HEK293 (cell line): ENCODE data around the gene OCLN.

Experiments used
- BCL11B ChIP-seq: fragments of 450-650 bp; formaldehyde crosslinking; IDR thresholded peaks from 2 replicates; pipeline ENCODE4 v1.5.1; 2016; ENCODE audit warnings: low read depth, missing biosample characterization, missing genetic modification characterization
- FEZF1 ChIP-seq: fragments of 450-650 bp; formaldehyde crosslinking; IDR thresholded peaks from 2 replicates; pipeline ENCODE4 v1.5.1; 2016; ENCODE audit warnings: missing biosample characterization, missing genetic modification characterization
- HOXA7 ChIP-seq: sonication (generic); formaldehyde crosslinking; IDR thresholded peaks from 2 replicates; pipeline ENCODE4 v1.8.1; 2022; ENCODE audit warnings: missing genetic modification reagents, borderline replicate concordance
- HOXC10 ChIP-seq: sonication (generic); formaldehyde crosslinking; IDR thresholded peaks from 2 replicates; pipeline ENCODE4 v1.8.1; 2023; ENCODE audit warnings: mild to moderate bottlenecking, missing genetic modification reagents
- IKZF3 ChIP-seq: fragments of 450-650 bp; IDR thresholded peaks from 2 replicates; pipeline ENCODE4 v1.5.0; 2018; ENCODE audit warnings: missing biosample characterization, mild to moderate bottlenecking, missing genetic modification characterization, moderate library complexity
- MYNN ChIP-seq: fragments of 450-650 bp; formaldehyde crosslinking; IDR thresholded peaks from 2 replicates; pipeline ENCODE4 v1.5.1; 2016; ENCODE audit warnings: missing biosample characterization, missing genetic modification characterization, borderline replicate concordance
- PRDM1 ChIP-seq: fragments of 450-650 bp; formaldehyde crosslinking; IDR thresholded peaks from 2 replicates; pipeline ENCODE4; 2016; ENCODE audit warnings: missing biosample characterization, missing genetic modification characterization
- REPIN1 ChIP-seq: fragments of 450-650 bp; formaldehyde crosslinking; IDR thresholded peaks from 2 replicates; pipeline ENCODE4 v1.5.1; 2017; ENCODE audit warnings: missing biosample characterization, missing genetic modification characterization, low read depth
- SP3 ChIP-seq: fragments of 450-650 bp; formaldehyde crosslinking; IDR thresholded peaks from 2 replicates; pipeline ENCODE4 v1.5.1; 2016; ENCODE audit warnings: missing biosample characterization, missing genetic modification characterization
- SP7 ChIP-seq: fragments of 450-650 bp; formaldehyde crosslinking; IDR thresholded peaks from 2 replicates; pipeline ENCODE4 v1.5.1; 2016; ENCODE audit warnings: missing biosample characterization, missing genetic modification characterization
- ZBTB7A ChIP-seq: fragments of 450-650 bp; formaldehyde crosslinking; IDR thresholded peaks from 2 replicates; pipeline ENCODE4 v1.5.1; 2016; ENCODE audit warnings: low read depth, missing biosample characterization, missing genetic modification characterization
- ZFP69B ChIP-seq: fragments of 450-650 bp; formaldehyde crosslinking; IDR thresholded peaks from 2 replicates; pipeline ENCODE4 v1.5.1; 2016; ENCODE audit warnings: missing biosample characterization, missing genetic modification characterization
- ZNF114 ChIP-seq: fragments of 450-650 bp; formaldehyde crosslinking; IDR thresholded peaks from 2 replicates; pipeline ENCODE4 v1.5.0; 2017; ENCODE audit warnings: missing biosample characterization, missing genetic modification characterization
- ZNF133 ChIP-seq: fragments of 450-650 bp; formaldehyde crosslinking; IDR thresholded peaks from 2 replicates; pipeline ENCODE4 v1.5.1; 2016; ENCODE audit warnings: missing biosample characterization, missing genetic modification characterization
- ZNF175 ChIP-seq: fragments of 450-650 bp; formaldehyde crosslinking; IDR thresholded peaks from 2 replicates; pipeline ENCODE4 v1.5.1; 2016; ENCODE audit warnings: missing biosample characterization, missing genetic modification characterization
- ZNF221 ChIP-seq: fragments of 450-650 bp; formaldehyde crosslinking; IDR thresholded peaks from 2 replicates; pipeline ENCODE4 v1.5.1; 2017; ENCODE audit warnings: missing biosample characterization, missing genetic modification characterization, borderline replicate concordance
- ZNF292 ChIP-seq: fragments of 450-650 bp; formaldehyde crosslinking; IDR thresholded peaks from 2 replicates; pipeline ENCODE4 v1.5.1; 2016; ENCODE audit warnings: low read depth, missing biosample characterization, missing genetic modification characterization, borderline replicate concordance
- ZNF311 ChIP-seq: fragments of 450-650 bp; formaldehyde crosslinking; IDR thresholded peaks from 2 replicates; pipeline ENCODE4 v1.5.1; 2017; ENCODE audit warnings: missing biosample characterization, missing genetic modification characterization, borderline replicate concordance
- ZNF366 ChIP-seq: fragments of 450-650 bp; formaldehyde crosslinking; conservative IDR thresholded peaks from 2 replicates; pipeline ENCODE4 v1.5.1; 2016; ENCODE audit warnings: missing biosample characterization, missing genetic modification characterization
- ZNF37A ChIP-seq: fragments of 450-650 bp; IDR thresholded peaks from 2 replicates; pipeline ENCODE4 v1.5.1; 2018; ENCODE audit warnings: missing biosample characterization, missing genetic modification characterization
- ZNF416 ChIP-seq: fragments of 450-650 bp; formaldehyde crosslinking; IDR thresholded peaks from 2 replicates; pipeline ENCODE4 v1.5.1; 2016; ENCODE audit warnings: missing biosample characterization, missing genetic modification characterization
- ZNF510 ChIP-seq: fragments of 450-650 bp; formaldehyde crosslinking; IDR thresholded peaks from 2 replicates; pipeline ENCODE4 v1.5.1; 2018; ENCODE audit warnings: mild to moderate bottlenecking, missing genetic modification characterization, missing biosample characterization; ENCODE audit not compliant: insufficient replicate concordance
- ZNF596 ChIP-seq: fragments of 450-650 bp; IDR thresholded peaks from 2 replicates; pipeline ENCODE4 v1.5.0; 2018; ENCODE audit warnings: missing biosample characterization, mild to moderate bottlenecking, missing genetic modification characterization, moderate library complexity
- ZNF626 ChIP-seq: fragments of 450-650 bp; sonication (Bioruptor Pico); formaldehyde crosslinking; IDR thresholded peaks from 2 replicates; pipeline ENCODE4 v1.5.1; 2018; ENCODE audit warnings: missing biosample characterization, missing genetic modification characterization, inconsistent platforms
- ZNF768 ChIP-seq: fragments of 450-650 bp; formaldehyde crosslinking; IDR thresholded peaks from 2 replicates; pipeline ENCODE4 v1.5.1; 2018; ENCODE audit warnings: missing biosample characterization, mild to moderate bottlenecking, missing genetic modification characterization
- ZNF785 ChIP-seq: fragments of 450-650 bp; formaldehyde crosslinking; IDR thresholded peaks from 2 replicates; pipeline ENCODE4 v1.5.1; 2016; ENCODE audit warnings: missing biosample characterization, missing genetic modification characterization
- ZNF830 ChIP-seq: fragments of 450-650 bp; IDR thresholded peaks from 2 replicates; pipeline ENCODE4 v1.5.0; 2018; ENCODE audit warnings: missing biosample characterization, missing genetic modification characterization, low read depth, mild to moderate bottlenecking, moderate library complexity
- ZXDB ChIP-seq: fragments of 450-650 bp; formaldehyde crosslinking; IDR thresholded peaks from 2 replicates; pipeline ENCODE4 v1.5.1; 2016; ENCODE audit warnings: missing biosample characterization, missing genetic modification characterization
- TF ChIP-seq, protein P1 (sequence below): fragments of 450-650 bp; formaldehyde crosslinking; IDR thresholded peaks from 2 replicates; pipeline ENCODE4 v1.5.1; 2016; ENCODE audit warnings: missing biosample characterization, missing genetic modification characterization
- TF ChIP-seq, protein P2 (sequence below): fragments of 450-650 bp; formaldehyde crosslinking; IDR thresholded peaks from 2 replicates; pipeline ENCODE4 v1.5.1; 2016; ENCODE audit warnings: missing biosample characterization, missing genetic modification characterization
- TF ChIP-seq, protein P3 (sequence below): fragments of 450-650 bp; formaldehyde crosslinking; IDR thresholded peaks from 2 replicates; pipeline ENCODE4 v1.5.1; 2017; ENCODE audit warnings: missing biosample characterization, missing genetic modification characterization
- TF ChIP-seq, protein P4 (sequence below): IDR thresholded peaks from 2 replicates; pipeline ENCODE4 v1.6.1; 2011; ENCODE audit warnings: mild to moderate bottlenecking, low read depth, low read length, borderline replicate concordance
- TF ChIP-seq, protein P5 (sequence below): fragments of 450-650 bp; formaldehyde crosslinking; IDR thresholded peaks from 2 replicates; pipeline ENCODE4 v1.5.1; 2017; ENCODE audit warnings: missing biosample characterization, missing genetic modification characterization

The OCLN gene

DNA sequence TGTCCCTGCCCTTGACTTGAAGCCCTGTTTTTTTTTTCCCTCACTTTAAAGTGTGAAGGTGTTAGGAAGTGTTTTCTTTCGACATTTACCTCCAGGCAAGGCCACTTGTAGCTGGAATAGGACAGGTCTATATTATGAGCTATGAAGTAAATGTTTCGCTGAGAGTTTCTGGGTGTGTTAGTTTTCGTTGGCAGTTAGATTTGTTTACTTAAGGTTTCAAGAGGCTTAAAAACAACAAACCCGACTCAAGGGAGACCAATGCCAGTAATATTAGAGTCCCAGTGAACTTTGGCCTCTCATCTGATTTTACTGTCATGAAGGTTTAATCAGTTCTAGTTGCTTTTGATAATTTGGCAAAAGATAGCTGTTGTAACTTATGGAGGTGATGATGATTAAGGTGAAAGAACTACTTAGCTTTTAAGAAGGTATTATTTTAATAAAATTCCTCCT, 25.2 kb downstream of the OCLN start (continued):
- TF ChIP-seq, protein P1, sequence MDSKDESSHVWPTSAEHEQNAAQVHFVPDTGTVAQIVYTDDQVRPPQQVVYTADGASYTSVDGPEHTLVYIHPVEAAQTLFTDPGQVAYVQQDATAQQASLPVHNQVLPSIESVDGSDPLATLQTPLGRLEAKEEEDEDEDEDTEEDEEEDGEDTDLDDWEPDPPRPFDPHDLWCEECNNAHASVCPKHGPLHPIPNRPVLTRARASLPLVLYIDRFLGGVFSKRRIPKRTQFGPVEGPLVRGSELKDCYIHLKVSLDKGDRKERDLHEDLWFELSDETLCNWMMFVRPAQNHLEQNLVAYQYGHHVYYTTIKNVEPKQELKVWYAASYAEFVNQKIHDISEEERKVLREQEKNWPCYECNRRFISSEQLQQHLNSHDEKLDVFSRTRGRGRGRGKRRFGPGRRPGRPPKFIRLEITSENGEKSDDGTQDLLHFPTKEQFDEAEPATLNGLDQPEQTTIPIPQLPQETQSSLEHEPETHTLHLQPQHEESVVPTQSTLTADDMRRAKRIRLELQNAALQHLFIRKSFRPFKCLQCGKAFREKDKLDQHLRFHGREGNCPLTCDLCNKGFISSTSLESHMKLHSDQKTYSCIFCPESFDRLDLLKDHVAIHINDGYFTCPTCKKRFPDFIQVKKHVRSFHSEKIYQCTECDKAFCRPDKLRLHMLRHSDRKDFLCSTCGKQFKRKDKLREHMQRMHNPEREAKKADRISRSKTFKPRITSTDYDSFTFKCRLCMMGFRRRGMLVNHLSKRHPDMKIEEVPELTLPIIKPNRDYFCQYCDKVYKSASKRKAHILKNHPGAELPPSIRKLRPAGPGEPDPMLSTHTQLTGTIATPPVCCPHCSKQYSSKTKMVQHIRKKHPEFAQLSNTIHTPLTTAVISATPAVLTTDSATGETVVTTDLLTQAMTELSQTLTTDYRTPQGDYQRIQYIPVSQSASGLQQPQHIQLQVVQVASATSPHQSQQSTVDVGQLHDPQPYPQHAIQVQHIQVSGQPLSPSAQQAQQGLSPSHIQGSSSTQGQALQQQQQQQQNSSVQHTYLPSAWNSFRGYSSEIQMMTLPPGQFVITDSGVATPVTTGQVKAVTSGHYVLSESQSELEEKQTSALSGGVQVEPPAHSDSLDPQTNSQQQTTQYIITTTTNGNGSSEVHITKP (tag by site-specific recombination), result peak; percentile 80
- TF ChIP-seq, protein P2, sequence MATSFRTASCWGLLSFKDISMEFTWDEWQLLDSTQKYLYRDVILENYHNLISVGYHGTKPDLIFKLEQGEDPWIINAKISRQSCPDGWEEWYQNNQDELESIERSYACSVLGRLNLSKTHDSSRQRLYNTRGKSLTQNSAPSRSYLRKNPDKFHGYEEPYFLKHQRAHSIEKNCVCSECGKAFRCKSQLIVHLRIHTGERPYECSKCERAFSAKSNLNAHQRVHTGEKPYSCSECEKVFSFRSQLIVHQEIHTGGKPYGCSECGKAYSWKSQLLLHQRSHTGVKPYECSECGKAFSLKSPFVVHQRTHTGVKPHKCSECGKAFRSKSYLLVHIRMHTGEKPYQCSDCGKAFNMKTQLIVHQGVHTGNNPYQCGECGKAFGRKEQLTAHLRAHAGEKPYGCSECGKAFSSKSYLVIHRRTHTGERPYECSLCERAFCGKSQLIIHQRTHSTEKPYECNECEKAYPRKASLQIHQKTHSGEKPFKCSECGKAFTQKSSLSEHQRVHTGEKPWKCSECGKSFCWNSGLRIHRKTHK, result no peak
- TF ChIP-seq ZNF133 (tag by site-specific recombination), result no peak
- peak; percentile 6 for TF ChIP-seq ZNF510 (tag by site-specific recombination)
- TF ChIP-seq SP7, result peak; percentile 90
- no peak for TF ChIP-seq ZNF785 (tag by site-specific recombination)
- TF ChIP-seq ZNF311 (tag by site-specific recombination), result no peak
- TF ChIP-seq ZNF37A (tag by site-specific recombination), result no peak
- TF ChIP-seq ZNF416 (tag by site-specific recombination), result no peak
- TF ChIP-seq ZNF830 (tag by site-specific recombination), result no peak
- peak; percentile 90 for TF ChIP-seq ZNF366
- TF ChIP-seq ZBTB7A (tag by site-specific recombination), result no peak
- peak; percentile 90 for TF ChIP-seq IKZF3 (tag by site-specific recombination)
- TF ChIP-seq ZNF292, result no peak
- no peak for TF ChIP-seq ZNF175 (tag by site-specific recombination)
- TF ChIP-seq ZNF626 (tag by site-specific recombination), result no peak
- TF ChIP-seq, protein P3, sequence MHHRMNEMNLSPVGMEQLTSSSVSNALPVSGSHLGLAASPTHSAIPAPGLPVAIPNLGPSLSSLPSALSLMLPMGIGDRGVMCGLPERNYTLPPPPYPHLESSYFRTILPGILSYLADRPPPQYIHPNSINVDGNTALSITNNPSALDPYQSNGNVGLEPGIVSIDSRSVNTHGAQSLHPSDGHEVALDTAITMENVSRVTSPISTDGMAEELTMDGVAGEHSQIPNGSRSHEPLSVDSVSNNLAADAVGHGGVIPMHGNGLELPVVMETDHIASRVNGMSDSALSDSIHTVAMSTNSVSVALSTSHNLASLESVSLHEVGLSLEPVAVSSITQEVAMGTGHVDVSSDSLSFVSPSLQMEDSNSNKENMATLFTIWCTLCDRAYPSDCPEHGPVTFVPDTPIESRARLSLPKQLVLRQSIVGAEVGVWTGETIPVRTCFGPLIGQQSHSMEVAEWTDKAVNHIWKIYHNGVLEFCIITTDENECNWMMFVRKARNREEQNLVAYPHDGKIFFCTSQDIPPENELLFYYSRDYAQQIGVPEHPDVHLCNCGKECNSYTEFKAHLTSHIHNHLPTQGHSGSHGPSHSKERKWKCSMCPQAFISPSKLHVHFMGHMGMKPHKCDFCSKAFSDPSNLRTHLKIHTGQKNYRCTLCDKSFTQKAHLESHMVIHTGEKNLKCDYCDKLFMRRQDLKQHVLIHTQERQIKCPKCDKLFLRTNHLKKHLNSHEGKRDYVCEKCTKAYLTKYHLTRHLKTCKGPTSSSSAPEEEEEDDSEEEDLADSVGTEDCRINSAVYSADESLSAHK (tag by site-specific recombination), result peak; percentile 93
- TF ChIP-seq ZNF768, result no peak
- TF ChIP-seq SP3, result no peak
- TF ChIP-seq ZNF221, result no peak
- no peak for TF ChIP-seq ZNF114 (tag by site-specific recombination)
- peak; percentile 64; the same call in 1 of the 2 replicates for TF ChIP-seq ZNF596 (tag by site-specific recombination)
- no peak for TF ChIP-seq BCL11B (tag by site-specific recombination)
- peak; percentile 93 for TF ChIP-seq ZXDB
- TF ChIP-seq, protein P4, sequence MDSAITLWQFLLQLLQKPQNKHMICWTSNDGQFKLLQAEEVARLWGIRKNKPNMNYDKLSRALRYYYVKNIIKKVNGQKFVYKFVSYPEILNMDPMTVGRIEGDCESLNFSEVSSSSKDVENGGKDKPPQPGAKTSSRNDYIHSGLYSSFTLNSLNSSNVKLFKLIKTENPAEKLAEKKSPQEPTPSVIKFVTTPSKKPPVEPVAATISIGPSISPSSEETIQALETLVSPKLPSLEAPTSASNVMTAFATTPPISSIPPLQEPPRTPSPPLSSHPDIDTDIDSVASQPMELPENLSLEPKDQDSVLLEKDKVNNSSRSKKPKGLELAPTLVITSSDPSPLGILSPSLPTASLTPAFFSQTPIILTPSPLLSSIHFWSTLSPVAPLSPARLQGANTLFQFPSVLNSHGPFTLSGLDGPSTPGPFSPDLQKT, result no peak
- no peak for TF ChIP-seq REPIN1 (tag by site-specific recombination)
- TF ChIP-seq HOXA7 (CRISPR knock-in tag), result no peak
- no peak for TF ChIP-seq PRDM1 (tag by site-specific recombination)
- TF ChIP-seq HOXC10, result no peak
- no peak for TF ChIP-seq MYNN (tag by site-specific recombination)
- TF ChIP-seq, protein P5, sequence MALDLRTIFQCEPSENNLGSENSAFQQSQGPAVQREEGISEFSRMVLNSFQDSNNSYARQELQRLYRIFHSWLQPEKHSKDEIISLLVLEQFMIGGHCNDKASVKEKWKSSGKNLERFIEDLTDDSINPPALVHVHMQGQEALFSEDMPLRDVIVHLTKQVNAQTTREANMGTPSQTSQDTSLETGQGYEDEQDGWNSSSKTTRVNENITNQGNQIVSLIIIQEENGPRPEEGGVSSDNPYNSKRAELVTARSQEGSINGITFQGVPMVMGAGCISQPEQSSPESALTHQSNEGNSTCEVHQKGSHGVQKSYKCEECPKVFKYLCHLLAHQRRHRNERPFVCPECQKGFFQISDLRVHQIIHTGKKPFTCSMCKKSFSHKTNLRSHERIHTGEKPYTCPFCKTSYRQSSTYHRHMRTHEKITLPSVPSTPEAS (tag by site-specific recombination), result peak; percentile 40; the same call in 1 of the 2 replicates
- peak; percentile 97 for TF ChIP-seq FEZF1 (tag by site-specific recombination)
- 0 out of 2 replicates have a peak, but pooled peaks have one; percentile 20 for TF ChIP-seq ZFP69B (tag by site-specific recombination)
